GM21619 (cell line): Measurements from ENCODE around the gene ZNF366.

Experiments used
- ATAC-seq: cut with Tn5 transposase; IDR thresholded peaks from one replicate; pipeline ENCODE4 v1.9.1; 2021; ENCODE audit not compliant: unreplicated experiment

ZNF366 gene

DNA sequence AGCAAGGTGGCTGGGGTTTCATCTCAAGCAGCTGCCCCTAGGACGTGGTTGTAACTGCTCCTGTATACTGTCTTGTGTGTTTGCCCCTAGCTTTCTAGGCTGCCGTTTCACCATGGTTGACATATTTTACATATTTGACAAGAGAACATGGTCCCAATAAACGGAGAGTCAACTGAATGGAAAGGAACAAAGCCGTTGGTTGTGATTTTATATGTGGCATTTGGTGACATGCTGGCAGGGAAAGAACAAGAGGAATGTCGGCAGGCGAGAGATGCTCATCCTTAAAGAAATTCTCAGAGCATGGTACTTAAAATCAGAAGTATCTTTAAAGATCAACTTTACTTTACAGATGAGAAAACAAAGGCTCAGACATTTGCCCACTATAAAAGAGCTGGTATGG, 11.8 kb downstream of the ZNF366 start:
- no peak for ATAC-seq

DNA sequence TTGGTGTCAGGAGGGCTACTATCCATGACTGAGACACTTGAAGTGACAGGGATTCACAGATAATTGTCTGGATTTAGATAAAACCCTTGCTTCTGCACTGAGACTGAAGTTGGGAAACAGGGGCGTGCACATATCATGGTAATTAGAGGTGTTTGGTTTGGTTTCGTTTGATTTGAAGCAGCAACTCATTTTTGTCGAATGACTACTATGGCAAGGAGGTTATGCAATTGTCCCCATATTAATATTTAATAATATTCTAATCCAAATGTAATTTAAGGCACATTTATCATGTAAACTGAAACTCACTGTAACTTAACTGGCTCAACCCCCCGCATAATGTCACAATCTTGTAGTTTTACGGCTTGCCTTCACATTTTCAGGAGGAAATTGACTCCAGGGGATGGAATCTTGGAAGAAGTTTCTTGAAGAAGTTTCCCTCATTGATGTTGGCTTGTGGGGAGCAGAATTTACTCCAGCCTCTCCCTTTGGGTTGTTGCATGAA, 12.5 kb downstream of the ZNF366 start:
- ATAC-seq, result no peak

DNA sequence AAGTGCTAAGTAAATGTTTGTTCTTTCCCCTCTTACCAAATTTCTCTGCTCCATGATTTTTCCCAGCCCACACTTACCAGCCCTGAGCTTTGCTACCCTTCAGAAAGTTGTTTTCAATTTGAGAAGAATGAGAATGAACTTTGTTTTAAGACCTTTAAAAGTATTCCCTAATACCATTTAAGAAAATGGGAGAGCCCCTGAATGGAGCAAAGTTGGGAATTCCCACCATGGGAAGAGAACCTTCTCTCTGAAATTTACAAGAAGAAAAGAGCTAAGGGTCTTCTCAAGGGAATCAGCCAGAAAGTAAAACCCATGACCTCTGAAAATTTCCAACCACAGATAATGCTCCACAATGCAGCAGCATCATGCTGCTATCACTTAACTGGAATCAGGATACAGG, 17.7 kb downstream of the ZNF366 start:
- ATAC-seq, result no peak

- no peak for ATAC-seq
Measured at GRCh38 chr5:72488756-72489155, 18.5 kb downstream of the ZNF366 start.

DNA sequence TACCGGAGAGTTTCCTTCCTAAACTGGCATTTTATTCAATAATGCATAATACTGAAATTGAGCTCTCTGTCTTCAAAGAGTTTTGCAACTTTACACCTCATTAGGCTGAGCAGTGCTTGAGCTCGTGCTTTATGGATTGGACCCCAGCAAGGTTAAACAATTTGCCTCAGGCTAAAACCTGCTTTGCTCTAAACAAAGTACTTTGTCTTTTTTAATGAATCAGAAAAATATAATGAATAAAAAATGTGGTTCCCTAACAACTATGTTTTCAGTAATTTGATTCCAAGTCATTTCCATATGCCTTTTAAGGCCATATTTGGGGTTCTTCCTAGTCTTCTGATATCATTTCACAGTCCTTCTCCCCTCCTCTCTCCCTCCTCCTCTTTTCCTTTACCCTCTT, 20.0 kb downstream of the ZNF366 start:
- no peak for ATAC-seq

- no peak for ATAC-seq
Measured at GRCh38 chr5:72486371-72486770, 20.8 kb downstream of the ZNF366 start.

- no peak for ATAC-seq
Measured at GRCh38 chr5:72485430-72485974, 21.7 kb downstream of the ZNF366 start.

DNA sequence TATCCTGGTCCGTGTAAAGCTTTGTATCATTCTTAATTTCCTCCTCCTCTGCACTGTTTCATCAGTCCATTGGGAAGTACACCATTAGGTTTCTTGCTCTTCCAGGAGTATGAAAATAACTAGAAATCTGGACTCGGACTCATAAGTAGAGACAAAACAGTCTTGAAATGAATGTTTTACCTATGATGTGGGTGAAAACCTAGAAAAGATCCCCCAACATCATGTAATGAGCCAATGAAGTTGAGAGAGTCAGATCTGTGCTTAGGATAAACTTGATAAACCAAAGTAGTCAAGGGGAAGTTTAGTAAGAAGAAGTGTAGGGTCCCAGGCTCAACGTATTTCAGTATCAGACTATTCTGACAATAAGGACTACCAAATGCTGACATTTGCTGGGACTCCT, 25.2 kb downstream of the ZNF366 start:
- ATAC-seq, result no peak

DNA sequence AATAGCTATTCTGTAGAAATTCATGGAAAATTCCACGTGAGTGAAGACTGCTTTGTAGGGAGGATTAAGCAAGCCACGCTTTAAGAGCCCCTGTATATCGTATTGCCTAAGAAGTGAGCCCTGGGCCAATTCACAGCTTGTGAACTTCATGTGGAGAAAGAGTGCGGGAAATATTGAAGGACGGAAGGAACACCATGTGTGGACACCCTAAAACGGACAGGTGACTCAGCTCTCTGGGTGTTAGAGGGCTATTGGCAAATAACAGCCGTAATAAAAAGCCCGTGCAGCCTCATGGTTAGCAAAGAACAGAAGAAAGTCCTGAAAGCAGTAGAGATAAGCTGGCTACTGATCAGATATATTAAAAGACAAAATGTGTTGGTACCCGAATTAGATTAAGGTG, 26.4 kb downstream of the ZNF366 start:
- no peak for ATAC-seq

- ATAC-seq, result no peak
Measured at GRCh38 chr5:72479921-72480320, 27.3 kb downstream of the ZNF366 start.

DNA sequence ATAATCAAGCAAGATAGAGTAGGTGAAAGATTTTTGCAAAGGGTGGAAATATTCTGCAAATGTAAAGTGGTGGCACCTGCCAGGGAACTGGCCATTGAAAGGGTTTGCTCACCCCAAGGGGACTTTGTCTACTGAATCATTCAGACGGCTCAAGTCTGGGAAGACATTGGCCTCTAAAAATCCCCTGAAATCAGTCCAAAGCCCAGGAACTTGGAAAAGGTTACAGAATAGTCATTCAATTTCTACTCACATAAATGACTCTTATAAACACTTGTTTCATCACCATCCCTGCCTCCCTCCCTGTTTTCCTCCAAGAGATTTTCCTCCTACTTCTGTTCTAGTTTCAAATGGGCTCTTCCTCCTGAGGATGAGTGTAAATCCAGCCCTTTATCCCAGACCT, 28.5 kb downstream of the ZNF366 start:
- no peak for ATAC-seq

DNA sequence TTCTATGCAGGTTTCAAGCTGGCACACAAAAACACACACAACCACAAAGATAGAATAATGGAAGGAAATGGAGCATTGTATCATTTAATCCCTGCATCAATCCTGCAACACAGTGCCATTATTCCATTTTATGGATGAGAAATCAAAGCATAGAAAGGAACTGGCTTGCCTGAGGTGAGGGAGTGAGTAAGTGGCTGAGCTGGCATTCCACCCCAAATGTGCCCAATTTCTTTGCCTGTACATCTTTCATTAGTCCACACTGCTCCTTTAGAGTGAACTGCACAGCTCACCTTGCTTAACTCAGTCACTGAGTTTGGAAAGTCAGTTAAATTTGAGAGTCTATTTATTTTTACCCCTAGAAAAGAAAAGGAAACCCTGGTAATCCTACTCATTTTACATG, 28.9 kb downstream of the ZNF366 start:
- ATAC-seq, result no peak

DNA sequence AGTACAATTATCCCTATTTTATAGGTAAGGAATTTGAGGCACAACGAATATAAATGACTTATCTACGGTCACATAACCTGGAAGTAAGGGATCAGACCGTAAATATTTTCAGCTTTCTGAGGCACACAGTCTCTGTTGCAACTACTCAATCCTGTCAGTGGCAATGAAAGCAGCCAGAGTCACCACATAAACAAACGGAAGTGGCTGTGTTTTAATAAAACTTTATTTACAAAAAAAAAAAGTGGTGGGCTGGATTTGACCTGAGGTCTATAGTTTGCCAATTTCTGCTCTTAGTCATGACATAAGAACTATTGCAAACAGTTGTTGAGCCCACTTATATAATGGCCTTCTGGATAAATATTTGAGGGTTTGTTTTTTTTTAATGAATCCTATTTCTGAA, 29.6 kb downstream of the ZNF366 start:
- no peak for ATAC-seq

DNA sequence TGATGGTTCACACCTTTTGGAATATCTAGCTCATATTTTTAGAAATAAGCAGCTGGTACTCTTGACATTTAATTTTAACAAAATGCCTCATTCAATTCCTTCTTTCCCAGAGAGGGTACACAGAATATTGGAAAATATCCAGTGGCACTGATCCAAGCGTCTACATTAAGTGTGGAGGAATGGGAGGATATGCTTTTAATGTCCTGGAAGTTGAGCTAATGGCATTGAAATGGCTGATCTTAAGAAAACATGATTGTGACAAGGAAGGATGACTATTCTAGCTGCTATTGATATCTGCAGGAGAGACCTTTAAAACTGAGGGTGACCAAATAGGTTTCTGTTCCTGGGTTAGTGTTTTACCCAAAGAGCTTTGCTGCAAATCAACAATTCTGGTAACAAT, 30.0 kb downstream of the ZNF366 start:
- no peak for ATAC-seq

- ATAC-seq, result no peak
Measured at GRCh38 chr5:72476721-72477120, 30.5 kb downstream of the ZNF366 start.

GRCh38 chr5:72476275-72476674, 30.9 kb downstream of the ZNF366 start:
- ATAC-seq, result no peak

DNA sequence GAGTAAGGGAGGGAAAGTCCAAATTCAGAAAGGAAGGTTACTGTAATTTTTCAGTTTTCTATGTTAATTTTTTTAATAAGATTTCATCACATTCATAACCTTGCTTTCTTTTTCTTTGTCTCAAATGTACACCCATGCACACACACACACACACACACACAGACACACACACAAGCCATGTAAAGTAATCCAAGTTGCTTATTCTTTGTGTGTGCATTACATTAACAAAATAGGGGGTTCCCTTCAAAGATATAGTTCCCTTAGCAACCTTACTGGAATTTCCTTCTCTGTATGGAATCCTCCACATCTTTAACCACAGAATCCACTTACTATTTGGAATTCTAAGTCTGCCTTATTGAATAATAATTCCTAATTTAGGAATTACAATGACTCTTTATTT, 32.7 kb downstream of the ZNF366 start:
- no peak for ATAC-seq

DNA sequence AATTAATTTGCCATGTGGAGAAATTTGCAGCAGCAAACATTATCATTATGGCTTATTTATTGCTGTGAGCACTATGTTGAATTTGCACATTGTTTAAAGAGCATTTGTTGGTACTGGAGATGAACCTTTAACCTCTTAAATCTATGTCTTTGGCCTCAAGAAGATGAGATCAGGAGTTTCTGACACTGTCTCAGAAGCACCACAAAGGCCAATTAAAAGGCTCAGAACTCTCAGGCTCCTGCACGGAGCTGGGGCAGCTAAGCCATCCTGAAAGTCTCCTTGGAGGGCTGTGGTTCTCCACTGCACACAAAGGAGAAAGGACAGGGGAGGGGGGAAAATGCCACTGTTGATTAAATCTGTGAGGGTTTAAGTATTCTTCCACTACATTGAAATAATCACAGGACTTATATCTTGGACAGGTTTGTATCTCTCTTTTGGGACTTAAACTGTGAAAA, 33.1 kb downstream of the ZNF366 start:
- no peak for ATAC-seq

DNA sequence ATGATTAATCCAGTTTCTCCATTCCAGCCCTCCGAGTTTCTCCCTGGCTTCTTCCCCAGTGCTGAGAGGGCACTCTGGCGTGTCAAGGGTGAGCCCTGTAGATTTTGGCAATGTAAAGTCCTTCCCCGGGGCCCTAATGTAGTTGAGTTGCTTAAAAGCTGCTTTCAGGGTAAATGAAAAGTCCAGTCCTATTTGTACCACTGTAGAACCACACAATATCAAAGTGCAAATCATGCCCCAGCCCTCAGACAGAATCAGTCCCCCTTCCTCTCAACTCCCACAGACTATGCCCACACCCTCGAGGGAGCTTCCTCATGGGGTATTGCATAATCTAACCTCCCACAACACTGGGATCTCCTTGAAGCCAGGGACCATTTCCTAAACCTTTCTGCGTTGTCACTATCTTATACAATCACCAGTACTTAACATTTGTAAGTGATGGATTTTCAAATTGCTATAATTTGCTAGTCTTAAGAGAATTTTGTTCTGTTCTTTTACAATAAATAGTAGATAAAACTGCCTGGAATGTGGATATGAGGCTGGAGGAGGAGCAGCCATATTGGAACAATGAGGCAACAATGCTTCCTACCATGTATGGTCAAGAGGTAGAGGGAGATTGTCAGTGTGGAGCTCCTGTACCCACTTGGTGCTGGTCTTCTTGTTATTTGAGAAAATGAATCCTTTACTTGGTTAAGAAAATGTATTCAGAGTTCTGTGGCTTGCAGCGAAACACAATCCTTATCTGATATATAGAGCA, 34.4 kb downstream of the ZNF366 start:
- no peak for ATAC-seq

GRCh38 chr5:72472031-72472430, 35.2 kb downstream of the ZNF366 start:
- no peak for ATAC-seq

DNA sequence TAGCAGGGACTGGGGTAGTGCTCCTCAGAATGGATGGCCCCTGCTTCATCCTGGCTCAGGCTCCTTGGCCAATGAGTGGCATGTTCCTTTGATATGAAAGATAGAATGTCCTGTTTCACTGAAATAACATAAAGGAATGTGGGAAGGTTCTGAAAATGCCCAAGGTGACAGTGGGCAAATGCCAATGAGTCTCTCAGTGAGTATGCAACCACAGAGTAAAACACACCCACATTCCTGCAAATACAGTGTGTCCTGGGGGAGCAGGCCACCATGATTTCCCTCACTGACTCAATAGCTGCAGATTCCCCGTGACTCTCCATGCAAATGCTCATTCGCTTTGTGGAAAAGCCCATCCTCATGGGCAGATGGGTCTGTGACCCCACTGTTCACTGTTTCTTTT, 36.4 kb downstream of the ZNF366 start:
- no peak for ATAC-seq

DNA sequence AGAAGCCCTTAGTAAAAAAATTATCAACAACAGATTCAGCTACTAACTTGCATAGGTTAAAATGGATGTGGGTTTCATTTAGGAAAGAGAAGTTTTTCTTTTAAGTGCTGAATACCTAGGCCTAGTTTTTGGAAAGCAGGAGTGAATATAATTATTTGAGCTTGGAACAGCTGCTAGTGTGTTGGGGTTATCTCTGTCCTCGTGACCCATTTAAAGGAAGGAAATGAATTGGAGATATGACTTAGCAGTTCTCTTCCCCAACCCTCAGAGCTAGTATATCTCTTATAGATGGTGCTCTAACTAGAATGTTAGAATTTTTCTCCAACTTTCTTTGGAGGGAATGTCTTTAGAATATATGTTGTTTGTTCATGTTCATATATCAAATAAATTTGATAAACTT, 38.6 kb downstream of the ZNF366 start:
- ATAC-seq, result no peak

- ATAC-seq, result no peak
Measured at GRCh38 chr5:72468024-72468423, 39.2 kb downstream of the ZNF366 start.
